Kidney epithelial cell (primary cell): ENCODE measurements around the gene EPHA4. TPM values are rescaled to one million over a fixed set of nuclear protein-coding genes. Genes with fewer than 3 reads are reported as not detected.

ENCODE experiments used
- DNase-seq: peaks from one replicate; pipeline ENCODE4 v3.0.0-alpha.2; 2010; ENCODE audit warnings: low read depth
- H3K27me3 ChIP-seq: 2 replicates; pipeline ENCODE4 v1.6.0; 2011; ENCODE audit warnings: low read length; ENCODE audit not compliant: control insufficient read depth, insufficient read depth
- H3K36me3 ChIP-seq: 2 replicates; pipeline ENCODE4 v1.5.1; 2011; ENCODE audit warnings: low read length; ENCODE audit not compliant: control insufficient read depth, insufficient read depth
- H3K4me3 ChIP-seq: 2 replicates; pipeline ENCODE4 v1.5.1; 2011; ENCODE audit warnings: low read depth, mild to moderate bottlenecking, control low read depth, low read length
- total RNA-seq: library from RNA; depleted of rRNA; stranded (reverse); fragments of >200 nt; gene quantifications from 2 replicates; pipeline ENCODE4 v1.2.3, GENCODE V29; 2015
- TF ChIP-seq, protein P1 (sequence below): IDR thresholded peaks from 2 replicates; pipeline ENCODE4 v1.5.1; 2011; ENCODE audit warnings: mild to moderate bottlenecking, moderate library complexity, low read length, control low read depth, inconsistent platforms; ENCODE audit not compliant: insufficient read depth, poor library complexity, severe bottlenecking

The EPHA4 gene
- total RNA-seq, 1 donor from 2014 or later = 6.6 TPM

DNA sequence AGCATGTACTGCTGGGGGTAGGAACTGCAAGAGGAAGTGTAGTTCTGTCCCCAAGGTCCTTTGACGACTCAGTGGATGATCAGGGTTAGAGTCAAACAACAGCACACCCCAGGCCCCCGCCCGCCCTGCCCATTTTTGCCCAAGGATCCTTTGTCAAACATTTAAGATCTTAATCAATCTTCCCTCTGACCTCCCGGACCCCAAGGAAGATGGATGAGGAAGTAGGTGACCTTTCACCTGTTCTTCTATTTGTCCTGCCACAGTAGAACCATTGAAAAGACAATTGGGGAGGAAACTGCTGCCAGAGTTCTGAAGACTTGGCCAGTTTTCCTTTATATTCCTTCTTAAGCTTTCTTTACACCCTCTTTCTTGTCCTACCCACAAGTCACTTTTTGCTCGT lies 12.1 kb downstream of the EPHA4 start:
- Histone ChIP-seq H3K36me3 (no peaks in the 10 kb centered on the region), H3K27me3 (no peaks in the 10 kb centered on the region), H3K4me3 (no peak overlapping the region)
- DNase-seq = no peak
- TF ChIP-seq, protein P1, sequence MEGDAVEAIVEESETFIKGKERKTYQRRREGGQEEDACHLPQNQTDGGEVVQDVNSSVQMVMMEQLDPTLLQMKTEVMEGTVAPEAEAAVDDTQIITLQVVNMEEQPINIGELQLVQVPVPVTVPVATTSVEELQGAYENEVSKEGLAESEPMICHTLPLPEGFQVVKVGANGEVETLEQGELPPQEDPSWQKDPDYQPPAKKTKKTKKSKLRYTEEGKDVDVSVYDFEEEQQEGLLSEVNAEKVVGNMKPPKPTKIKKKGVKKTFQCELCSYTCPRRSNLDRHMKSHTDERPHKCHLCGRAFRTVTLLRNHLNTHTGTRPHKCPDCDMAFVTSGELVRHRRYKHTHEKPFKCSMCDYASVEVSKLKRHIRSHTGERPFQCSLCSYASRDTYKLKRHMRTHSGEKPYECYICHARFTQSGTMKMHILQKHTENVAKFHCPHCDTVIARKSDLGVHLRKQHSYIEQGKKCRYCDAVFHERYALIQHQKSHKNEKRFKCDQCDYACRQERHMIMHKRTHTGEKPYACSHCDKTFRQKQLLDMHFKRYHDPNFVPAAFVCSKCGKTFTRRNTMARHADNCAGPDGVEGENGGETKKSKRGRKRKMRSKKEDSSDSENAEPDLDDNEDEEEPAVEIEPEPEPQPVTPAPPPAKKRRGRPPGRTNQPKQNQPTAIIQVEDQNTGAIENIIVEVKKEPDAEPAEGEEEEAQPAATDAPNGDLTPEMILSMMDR = no peak

DNA sequence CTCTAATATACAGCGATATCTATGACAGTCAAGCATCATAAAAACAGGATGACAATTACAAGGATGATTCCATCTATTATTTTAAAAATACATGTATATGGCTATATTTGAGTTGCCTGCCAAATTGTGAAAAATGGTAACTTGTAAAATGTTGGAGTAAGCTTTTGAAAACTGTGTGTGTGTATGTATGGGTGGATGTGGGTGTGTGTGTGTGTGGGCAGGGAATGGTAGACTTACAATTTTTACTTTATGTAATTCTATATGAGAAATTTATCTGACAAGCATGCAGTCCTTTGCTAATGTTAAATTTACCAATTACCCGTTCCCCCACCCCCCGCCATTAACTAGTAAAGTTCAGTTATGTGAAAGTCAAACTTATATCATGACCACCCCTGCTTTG lies 14.0 kb downstream of the EPHA4 start:
- TF ChIP-seq, protein P1 = no peak
- Histone ChIP-seq H3K36me3 (no peaks in the 10 kb centered on the region), H3K27me3 (no peaks in the 10 kb centered on the region), H3K4me3 (no peak overlapping the region)
- DNase-seq = no peak

DNA sequence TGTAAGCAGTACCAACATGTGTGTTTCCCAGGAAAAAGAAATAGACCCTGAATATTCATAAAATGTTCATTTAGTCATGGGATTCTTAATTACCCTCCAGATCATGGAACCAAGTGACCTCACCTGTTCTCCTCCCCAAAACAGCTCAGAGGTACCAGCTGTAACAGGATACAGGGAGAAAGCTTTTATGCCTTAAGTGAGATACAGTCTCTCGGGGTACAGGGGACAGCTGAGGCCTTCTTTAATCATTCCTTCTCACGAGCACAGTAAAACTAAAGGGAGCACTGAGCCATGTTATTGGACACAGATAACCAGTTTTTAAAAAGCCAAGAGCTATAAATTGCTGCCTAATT lies 16.6 kb downstream of the EPHA4 start:
- no peaks in the 10 kb centered on the region for H3K27me3 ChIP-seq
- no peak for DNase-seq
- no peaks in the 10 kb centered on the region for H3K36me3 ChIP-seq
- TF ChIP-seq, protein P1 = no peak
- H3K4me3 ChIP-seq = no peak overlapping the region

DNA sequence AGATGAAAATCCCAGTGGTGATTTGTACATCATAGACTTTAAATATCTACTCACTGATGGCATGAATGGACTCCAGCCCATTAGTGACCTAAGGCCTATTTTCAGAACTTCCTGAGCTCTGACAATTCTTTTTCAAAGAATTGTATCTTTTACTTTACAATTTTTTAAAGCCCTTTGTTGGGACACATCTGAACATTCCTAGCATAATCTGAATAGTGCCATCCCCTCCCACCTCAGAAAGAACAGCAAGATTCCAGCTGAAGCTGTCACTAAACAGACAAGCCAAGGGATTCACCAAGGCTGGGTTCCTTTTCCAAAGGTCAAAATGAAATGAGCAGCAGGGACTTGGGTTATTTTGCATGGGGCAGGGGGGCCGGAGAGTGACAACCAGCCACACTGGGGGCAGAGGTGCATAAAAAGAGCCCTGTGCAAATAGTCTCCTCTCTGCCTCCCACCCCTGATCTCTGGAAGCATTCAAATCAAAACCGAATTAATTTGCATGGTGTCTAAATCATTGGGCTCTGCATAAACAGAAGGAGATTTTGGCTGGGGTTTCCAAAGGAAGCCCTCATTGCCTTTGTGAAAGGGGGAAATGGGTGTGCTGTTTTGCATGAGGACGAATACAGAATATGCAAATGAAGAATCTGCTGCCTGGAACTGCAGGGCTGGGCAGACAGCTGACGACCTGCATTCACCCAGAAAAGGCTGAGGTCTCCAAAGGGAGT lies 17.2 kb downstream of the EPHA4 start:
- no peak for DNase-seq

DNA sequence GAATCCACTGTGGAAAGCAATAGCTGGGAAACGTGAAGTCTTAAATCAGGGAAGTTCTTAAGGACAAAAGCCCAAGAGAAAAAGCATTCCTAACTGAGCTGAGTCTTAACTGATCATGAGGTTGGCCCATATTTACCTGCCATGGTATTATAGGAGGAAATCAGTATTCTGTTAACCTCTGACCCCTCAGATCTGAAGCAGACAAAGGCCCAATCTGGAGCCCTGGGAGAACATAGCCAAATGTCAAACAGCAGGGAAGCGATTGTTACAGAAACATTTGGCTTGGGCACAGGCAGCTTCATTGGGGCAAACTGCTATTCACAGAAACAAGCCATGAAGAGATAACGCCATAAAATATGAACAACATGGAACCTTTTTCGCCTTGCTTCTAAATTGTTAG lies 18.8 kb downstream of the EPHA4 start:
- Histone ChIP-seq H3K27me3 (no peaks in the 10 kb centered on the region), H3K4me3 (no peak overlapping the region), H3K36me3 (no peaks in the 10 kb centered on the region)
- no peak for DNase-seq
- TF ChIP-seq, protein P1 = no peak

More for the DNA sequence above, 17.2 kb downstream of the EPHA4 start:
- Histone ChIP-seq H3K4me3 (no peak overlapping the region), H3K27me3 (no peaks in the 10 kb centered on the region), H3K36me3 (no peaks in the 10 kb centered on the region)
- TF ChIP-seq, protein P1 = no peak

DNA sequence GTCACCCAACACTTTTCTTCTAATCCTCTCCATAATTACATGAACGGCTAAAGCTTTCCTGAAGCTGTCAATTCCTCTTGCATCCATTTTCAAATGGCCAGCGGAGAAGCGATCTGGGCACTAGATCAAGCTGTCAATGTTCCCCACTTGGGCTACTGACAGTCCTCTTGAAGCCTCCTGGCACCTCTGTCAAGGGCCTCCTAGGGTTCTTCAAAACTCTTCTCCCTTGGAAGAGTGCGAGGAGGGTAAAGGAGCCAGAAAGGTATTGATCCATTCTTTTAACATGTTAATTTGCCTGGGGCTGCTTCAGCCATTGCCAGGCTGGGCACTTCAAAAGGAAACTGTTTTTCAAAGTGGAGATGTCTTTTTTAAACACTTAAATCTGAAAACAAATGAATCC lies 19.8 kb downstream of the EPHA4 start:
- Histone ChIP-seq H3K36me3 (no peaks in the 10 kb centered on the region), H3K4me3 (no peak overlapping the region), H3K27me3 (no peaks in the 10 kb centered on the region)
- TF ChIP-seq, protein P1 = no peak
- DNase-seq = no peak
